Measurements from ENCODE around the gene GRB14. TPM values are rescaled to one million over a fixed set of nuclear protein-coding genes. Genes with fewer than 3 reads are reported as not detected.
"Not testable (repeated sequence)": the region's sequence is repeated elsewhere in the genome, so short reads cannot be mapped to it uniquely, and the experiment has no call there.

Gene GRB14
- polyA plus RNA-seq, 10 donors: 1.1 to 2.6 (median 1.9) TPM

GRCh38 chr2:164496881-164497280 lies 124.4 kb downstream of the GRB14 start:
- no peak for DNase-seq

- DNase-seq: no peak
Observed at GRCh38 chr2:164496421-164496820, 124.9 kb downstream of the GRB14 start.

- DNase-seq: peak; percentile 34 to 80 (median 62)
Observed at GRCh38 chr2:164495491-164496223, 125.6 kb downstream of the GRB14 start.

GRCh38 chr2:164485541-164485940 lies 135.7 kb downstream of the GRB14 start:
- DNase-seq: no peak

GRCh38 chr2:164479460-164479859 lies 141.8 kb downstream of the GRB14 start:
- peak; percentile 24 to 67 (median 33) for DNase-seq

- no peak for DNase-seq
Observed at GRCh38 chr2:164478205-164478604, 143.1 kb downstream of the GRB14 start.

- no peak for DNase-seq
Observed at GRCh38 chr2:164474873-164475272, 146.4 kb downstream of the GRB14 start.

- no peak for DNase-seq
Observed at GRCh38 chr2:164473021-164473420, 148.3 kb downstream of the GRB14 start.

GRCh38 chr2:164465047-164465446 lies 156.2 kb downstream of the GRB14 start:
- not testable (repeated sequence) for DNase-seq

- no peak for DNase-seq
Observed at GRCh38 chr2:164464376-164464775, 156.9 kb downstream of the GRB14 start.

- no peak for DNase-seq
Observed at GRCh38 chr2:164458792-164459191, 162.5 kb downstream of the GRB14 start.

GRCh38 chr2:164457271-164457670 lies 164.0 kb downstream of the GRB14 start:
- DNase-seq: no peak

GRCh38 chr2:164456619-164457018 lies 164.7 kb downstream of the GRB14 start:
- DNase-seq: peak in 1 of 3 donors; percentile 11

GRCh38 chr2:164453656-164454305 lies 167.5 kb downstream of the GRB14 start:
- DNase-seq: no peak

GRCh38 chr2:164450278-164450677 lies 171.0 kb downstream of the GRB14 start:
- no peak for DNase-seq

- DNase-seq: no peak
Observed at GRCh38 chr2:164449706-164450105, 171.6 kb downstream of the GRB14 start.

GRCh38 chr2:164447660-164448059 lies 173.6 kb downstream of the GRB14 start:
- no peak for DNase-seq

Other genes with a start within 250 kb of the GRB14 start
- gene COBLL1, start 220.3 kb upstream of the GRB14 start, polyA plus RNA-seq (ENCODE audit: insufficient read length in 10 of 10): 10 to 100 TPM in 4 of 10 donors, 1 to 10 TPM in 6; 6.9 to 11.8 (median 9.6) TPM